Lung (tissue), 12 donors: ENCODE data around the gene ISG20L2. TPM values are rescaled to one million over a fixed set of nuclear protein-coding genes. Genes with fewer than 3 reads are reported as not detected.

Experiments used
- ATAC-seq: fragments of 200-7000 bp; cut with Tn5 transposase; one replicate; pipeline ENCODE4 v1.9.1; 2020; ENCODE audit warnings: moderate number of reproducible peaks; ENCODE audit not compliant: insufficient read depth, low FRiP score
- DNase-seq, 3 donors: peaks; one replicate each; pipeline ENCODE4 v3.0.0-alpha.2; 2013 to 2017
- H3K27ac ChIP-seq, 2 donors: one replicate each; pipeline ENCODE4 v1.5.1; 2013; ENCODE audit warnings: mild to moderate bottlenecking in 2 of 2, moderate library complexity in 2 of 2, control low read depth in 1 of 2, inconsistent platforms in 1 of 2, low read depth in 1 of 2, low read length in 1 of 2
- H3K27me3 ChIP-seq, 3 donors: one replicate each; pipeline ENCODE4 v1.5.1; 2013; ENCODE audit warnings: low read length in 2 of 3; ENCODE audit not compliant: control insufficient read depth in 3 of 3, insufficient read depth in 3 of 3
- H3K36me3 ChIP-seq, 4 donors: one replicate each; pipeline ENCODE4 v1.5.1; 2013; ENCODE audit warnings: low read length in 4 of 4, mild to moderate bottlenecking in 1 of 4, moderate library complexity in 1 of 4; ENCODE audit not compliant: control insufficient read depth in 4 of 4, insufficient read depth in 4 of 4
- H3K4me1 ChIP-seq, 5 donors: one replicate each; pipeline ENCODE4 v1.5.1; 2013; ENCODE audit warnings: low read length in 5 of 5, mild to moderate bottlenecking in 2 of 5, moderate library complexity in 1 of 5; ENCODE audit not compliant: control insufficient read depth in 5 of 5, insufficient read depth in 5 of 5
- H3K4me3 ChIP-seq: one replicate; pipeline ENCODE4 v1.5.1; 2013; ENCODE audit warnings: mild to moderate bottlenecking, control low read depth, moderate library complexity
- H3K9ac ChIP-seq, 2 donors: one replicate each; pipeline ENCODE4 v1.5.1; 2013; ENCODE audit warnings: low read length in 2 of 2, control low read depth in 1 of 2; ENCODE audit not compliant: insufficient read depth in 1 of 2
- H3K9me3 ChIP-seq, 4 donors: one replicate each; pipeline ENCODE4 v1.5.1; 2013; ENCODE audit warnings: low read length in 3 of 4, mild to moderate bottlenecking in 1 of 4, moderate library complexity in 1 of 4; ENCODE audit not compliant: control insufficient read depth in 4 of 4, insufficient read depth in 3 of 4
- WGBS, 2 donors: extraction: QIAGEN DNeasy Blood & Tissue Kit; methylation state at CpG; one replicate each; pipeline ENCODE4 v1.1.7; 2013; 5-methylcytosine and 5-hydroxymethylcytosine counted together
- polyA plus RNA-seq, 2 donors: library from polyadenylated mRNA; stranded (reverse); fragments of 200-250 nt; gene quantifications; one replicate each; pipeline ENCODE4 v1.2.1, GENCODE V29; 2013
- total RNA-seq, 2 donors: library from RNA; depleted of rRNA in 1 of 2; stranded (reverse); fragments of >200 nt in 1 of 2; gene quantifications; one replicate each; pipeline ENCODE4 v1.2.1, GENCODE V29; 2014 to 2021
- TF ChIP-seq, protein P1 (sequence below): IDR thresholded peaks from 2 replicates; pipeline ENCODE4 v1.5.1; 2012; ENCODE audit warnings: mild to moderate bottlenecking; ENCODE audit errors: control extremely low read depth, extremely low read depth
- donor health status: control.
- donor health status: control.
- donor health status: Bipolar disorder and iron deficiency.
- donor health status: healthy.
- donor health status: DM: yes; HTN: yes; CAD: no.

ISG20L2 gene
- total and polyA plus RNA-seq, 4 donors = 9.3 to 26.3 (median 17.8) TPM

- H3K4me3 ChIP-seq = peak overlapping the region; percentile 16
- peaks cover 4 to 18% (median 10%) of the 10 kb centered on the region in 4 donors for H3K36me3 ChIP-seq
- 8% methylated on average over 8 of the region's 8 CpGs for WGBS, 2 donors
- no peak for DNase-seq
- no peaks in the 10 kb centered on the region for H3K9me3 ChIP-seq
- TF ChIP-seq, protein P1, sequence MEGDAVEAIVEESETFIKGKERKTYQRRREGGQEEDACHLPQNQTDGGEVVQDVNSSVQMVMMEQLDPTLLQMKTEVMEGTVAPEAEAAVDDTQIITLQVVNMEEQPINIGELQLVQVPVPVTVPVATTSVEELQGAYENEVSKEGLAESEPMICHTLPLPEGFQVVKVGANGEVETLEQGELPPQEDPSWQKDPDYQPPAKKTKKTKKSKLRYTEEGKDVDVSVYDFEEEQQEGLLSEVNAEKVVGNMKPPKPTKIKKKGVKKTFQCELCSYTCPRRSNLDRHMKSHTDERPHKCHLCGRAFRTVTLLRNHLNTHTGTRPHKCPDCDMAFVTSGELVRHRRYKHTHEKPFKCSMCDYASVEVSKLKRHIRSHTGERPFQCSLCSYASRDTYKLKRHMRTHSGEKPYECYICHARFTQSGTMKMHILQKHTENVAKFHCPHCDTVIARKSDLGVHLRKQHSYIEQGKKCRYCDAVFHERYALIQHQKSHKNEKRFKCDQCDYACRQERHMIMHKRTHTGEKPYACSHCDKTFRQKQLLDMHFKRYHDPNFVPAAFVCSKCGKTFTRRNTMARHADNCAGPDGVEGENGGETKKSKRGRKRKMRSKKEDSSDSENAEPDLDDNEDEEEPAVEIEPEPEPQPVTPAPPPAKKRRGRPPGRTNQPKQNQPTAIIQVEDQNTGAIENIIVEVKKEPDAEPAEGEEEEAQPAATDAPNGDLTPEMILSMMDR = no peak
- no peak for ATAC-seq
- H3K27me3 ChIP-seq = no peaks in the 10 kb centered on the region
- H3K9ac ChIP-seq = peak overlapping the region; percentile 51 to 80
- peaks cover 9 to 50% (median 22%) of the 10 kb centered on the region in 5 donors for H3K4me1 ChIP-seq
- H3K27ac ChIP-seq = peak overlapping the region; percentile 92 to 93
Observed at GRCh38 chr1:156747742-156748669, 19.4 kb upstream of the ISG20L2 start.

GRCh38 chr1:156746728-156747631 is 18.4 kb upstream of the ISG20L2 start:
- peak; percentile 94 to 96 (median 95) for DNase-seq
- WGBS, 2 donors = 4 to 7% methylated on average over 16 to 23 of the region's 29 CpGs
- Histone ChIP-seq H3K4me3 (peak overlapping the region; percentile 28), H3K9me3 (no peaks in the 10 kb centered on the region), H3K9ac (peak overlapping the region; percentile 94 to 100), H3K4me1 (peaks cover 9 to 42% (median 22%) of the 10 kb centered on the region in 5 donors), H3K27me3 (no peaks in the 10 kb centered on the region), H3K36me3 (peaks cover 4 to 27% (median 10%) of the 10 kb centered on the region in 4 donors), H3K27ac (peak overlapping the region; percentile 98 to 99)
- ATAC-seq = peak; percentile 50
- TF ChIP-seq, protein P1 = no peak

DNA sequence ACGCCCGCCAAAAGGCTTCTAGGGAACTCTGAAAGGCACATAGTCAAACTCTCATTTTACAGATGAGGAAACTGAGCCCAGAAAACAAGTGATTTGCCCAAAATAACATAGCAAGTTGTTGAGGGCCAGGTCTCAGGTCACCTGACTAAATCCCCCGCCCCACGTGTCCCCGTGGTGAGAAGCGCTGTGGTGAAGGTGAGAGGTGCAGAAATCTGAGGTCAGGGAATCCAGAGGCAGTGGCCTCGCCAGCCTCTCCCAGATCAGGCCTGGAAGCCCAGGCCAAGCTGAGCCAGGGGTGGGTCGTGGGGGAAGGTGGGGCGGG is 17.8 kb upstream of the ISG20L2 start:
- TF ChIP-seq, protein P1 = no peak
- no peaks in the 10 kb centered on the region for H3K27me3 ChIP-seq
- WGBS, 2 donors = 50 to 51% methylated on average over 9 of the region's 9 CpGs
- H3K27ac ChIP-seq = peak overlapping the region; percentile 98 to 99
- no peak overlapping the region for H3K4me3 ChIP-seq
- peaks cover 4 to 27% (median 10%) of the 10 kb centered on the region in 4 donors for H3K36me3 ChIP-seq
- H3K9me3 ChIP-seq = no peaks in the 10 kb centered on the region
- H3K4me1 ChIP-seq = peaks cover 9 to 47% (median 22%) of the 10 kb centered on the region in 5 donors
- H3K9ac ChIP-seq = peak overlapping the region; percentile 13 to 44
- ATAC-seq (no peak), DNase-seq (peak in 1 of 3 donors; percentile 18)
